Endothelial cell (in vitro differentiated cells): Measurements from ENCODE around the gene PHC1. TPM values are rescaled to one million over a fixed set of nuclear protein-coding genes. Genes with fewer than 3 reads are reported as not detected.
"Not testable (repeated sequence)": the region's sequence is repeated elsewhere in the genome, so short reads cannot be mapped to it uniquely, and the experiment has no call there.

ENCODE experiments used
- DNase-seq: peaks from one replicate; pipeline ENCODE4 v3.0.0; 2021; ENCODE audit warnings: low spot score
- H3K27ac Mint-ChIP-seq: one replicate; pipeline ENCODE4 v1.8.0; 2021; ENCODE audit warnings: mixed read lengths, inconsistent platforms; ENCODE audit not compliant: unreplicated experiment
- H3K27me3 Mint-ChIP-seq: one replicate; pipeline ENCODE4 v1.8.0; 2021; ENCODE audit warnings: mild to moderate bottlenecking, moderate library complexity, mixed read lengths, inconsistent platforms; ENCODE audit not compliant: unreplicated experiment
- H3K36me3 Mint-ChIP-seq: one replicate; pipeline ENCODE4 v1.8.0; 2021; ENCODE audit warnings: mild to moderate bottlenecking, low read depth, mixed read lengths, inconsistent platforms; ENCODE audit not compliant: unreplicated experiment
- H3K4me1 Mint-ChIP-seq: one replicate; pipeline ENCODE4 v1.8.0; 2021; ENCODE audit warnings: mild to moderate bottlenecking, mixed read lengths, inconsistent platforms; ENCODE audit not compliant: unreplicated experiment
- H3K4me3 Mint-ChIP-seq: one replicate; pipeline ENCODE4 v1.8.0; 2021; ENCODE audit warnings: mild to moderate bottlenecking, mixed read lengths, inconsistent platforms; ENCODE audit not compliant: unreplicated experiment
- H3K9me3 Mint-ChIP-seq: one replicate; pipeline ENCODE4 v1.8.0; 2021; ENCODE audit warnings: mixed read lengths, inconsistent platforms; ENCODE audit not compliant: unreplicated experiment
- total RNA-seq: library from RNA; stranded (reverse); fragmentation: NEBNext Ultra II Directional; extraction: Animal tissue kit (Norgen Biotek cat#: 25700); gene quantifications from one replicate; pipeline ENCODE4 v1.2.1, GENCODE V29; 2021; ENCODE audit not compliant: unreplicated experiment
- TF ChIP-seq, protein P1 (sequence below): fragments of 200-600 bp; sonication (generic); IDR thresholded peaks from one replicate; pipeline ENCODE4 v1.5.0; 2021; ENCODE audit warnings: antibody characterized with exemption; ENCODE audit not compliant: unreplicated experiment

Gene PHC1
- total RNA-seq, 1 donor from 2014 or later: 55.3 TPM

DNA sequence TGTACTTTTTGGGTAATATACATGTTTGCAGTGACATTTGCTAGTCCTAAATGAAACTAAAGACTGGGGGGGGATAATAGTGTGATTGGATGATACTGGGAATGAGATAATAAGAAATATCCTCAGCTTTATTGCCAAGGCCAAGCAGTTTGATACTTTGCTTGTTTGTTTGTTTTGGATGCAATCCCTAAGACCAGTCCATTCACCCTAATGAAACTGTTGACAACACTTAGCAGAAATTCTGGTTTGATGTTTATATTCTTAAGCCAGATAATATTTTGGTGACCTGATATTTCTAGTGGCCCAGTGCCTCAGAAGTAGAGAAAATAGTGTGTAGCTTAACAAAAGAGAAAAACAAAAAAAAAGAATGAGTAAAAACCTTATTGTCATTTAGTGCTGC lies 1.8 kb downstream of the PHC1 start:
- H3K4me3 Mint-ChIP-seq: no peak overlapping the region
- TF ChIP-seq, protein P1, sequence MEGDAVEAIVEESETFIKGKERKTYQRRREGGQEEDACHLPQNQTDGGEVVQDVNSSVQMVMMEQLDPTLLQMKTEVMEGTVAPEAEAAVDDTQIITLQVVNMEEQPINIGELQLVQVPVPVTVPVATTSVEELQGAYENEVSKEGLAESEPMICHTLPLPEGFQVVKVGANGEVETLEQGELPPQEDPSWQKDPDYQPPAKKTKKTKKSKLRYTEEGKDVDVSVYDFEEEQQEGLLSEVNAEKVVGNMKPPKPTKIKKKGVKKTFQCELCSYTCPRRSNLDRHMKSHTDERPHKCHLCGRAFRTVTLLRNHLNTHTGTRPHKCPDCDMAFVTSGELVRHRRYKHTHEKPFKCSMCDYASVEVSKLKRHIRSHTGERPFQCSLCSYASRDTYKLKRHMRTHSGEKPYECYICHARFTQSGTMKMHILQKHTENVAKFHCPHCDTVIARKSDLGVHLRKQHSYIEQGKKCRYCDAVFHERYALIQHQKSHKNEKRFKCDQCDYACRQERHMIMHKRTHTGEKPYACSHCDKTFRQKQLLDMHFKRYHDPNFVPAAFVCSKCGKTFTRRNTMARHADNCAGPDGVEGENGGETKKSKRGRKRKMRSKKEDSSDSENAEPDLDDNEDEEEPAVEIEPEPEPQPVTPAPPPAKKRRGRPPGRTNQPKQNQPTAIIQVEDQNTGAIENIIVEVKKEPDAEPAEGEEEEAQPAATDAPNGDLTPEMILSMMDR: no peak
- peaks cover 15% of the 10 kb centered on the region for H3K36me3 Mint-ChIP-seq

DNA sequence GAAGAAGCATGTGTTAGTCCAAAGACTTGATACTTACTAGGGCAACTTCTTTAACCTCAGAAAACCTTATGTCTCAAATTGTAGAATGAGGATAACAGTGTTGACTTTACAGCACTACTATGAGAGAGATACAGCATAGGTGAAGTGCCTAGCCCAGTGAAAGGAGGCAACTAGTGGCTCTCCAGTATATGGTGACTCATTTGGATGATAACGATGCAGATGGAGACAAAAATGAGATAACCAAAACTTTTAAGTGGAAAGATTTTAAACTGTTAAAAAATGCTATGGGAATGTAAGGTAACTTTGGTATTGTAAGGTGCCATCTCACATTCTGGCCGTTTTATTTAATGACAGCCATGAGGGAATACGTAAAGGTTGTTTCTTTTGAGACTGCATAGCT lies 2.7 kb downstream of the PHC1 start:
- no peak overlapping the region for H3K4me3 Mint-ChIP-seq
- TF ChIP-seq, protein P1: no peak
- no peak for DNase-seq
- H3K36me3 Mint-ChIP-seq: peaks cover 19% of the 10 kb centered on the region
- H3K27me3 Mint-ChIP-seq: peaks cover 5% of the 10 kb centered on the region
- no peak overlapping the region for H3K27ac Mint-ChIP-seq
- no peaks in the 10 kb centered on the region for H3K9me3 Mint-ChIP-seq
- peaks cover 16% of the 10 kb centered on the region for H3K4me1 Mint-ChIP-seq

More for the DNA sequence above, 1.8 kb downstream of the PHC1 start:
- peaks cover 5% of the 10 kb centered on the region for H3K27me3 Mint-ChIP-seq
- H3K9me3 Mint-ChIP-seq: no peaks in the 10 kb centered on the region
- peaks cover 18% of the 10 kb centered on the region for H3K4me1 Mint-ChIP-seq
- H3K27ac Mint-ChIP-seq: no peak overlapping the region
- no peak for DNase-seq

DNA sequence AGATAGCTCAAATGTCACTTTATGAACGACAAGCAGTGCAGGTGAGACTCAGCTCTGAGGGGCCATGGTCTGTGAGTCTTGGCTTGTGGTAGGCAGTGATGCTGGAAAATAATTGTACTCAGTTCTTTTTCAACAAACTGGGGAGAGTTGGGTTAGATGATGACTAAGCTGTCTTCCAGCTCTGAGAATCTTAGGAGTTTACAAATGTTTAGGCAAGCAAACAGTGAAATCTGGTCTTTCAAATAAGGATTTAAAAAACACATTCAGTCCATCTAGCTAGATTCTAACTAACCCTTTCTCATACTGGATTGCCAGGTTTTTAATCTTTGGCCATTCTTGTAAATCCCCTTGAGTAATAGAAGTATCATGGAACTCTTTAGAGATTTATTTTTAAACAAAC lies 3.4 kb downstream of the PHC1 start:
- Mint-ChIP-seq H3K36me3 (peaks cover 24% of the 10 kb centered on the region), H3K27ac (no peak overlapping the region), H3K4me1 (peaks cover 14% of the 10 kb centered on the region), H3K27me3 (peaks cover 6% of the 10 kb centered on the region), H3K4me3 (no peak overlapping the region), H3K9me3 (no peaks in the 10 kb centered on the region)
- DNase-seq: no peak
- TF ChIP-seq, protein P1: no peak

DNA sequence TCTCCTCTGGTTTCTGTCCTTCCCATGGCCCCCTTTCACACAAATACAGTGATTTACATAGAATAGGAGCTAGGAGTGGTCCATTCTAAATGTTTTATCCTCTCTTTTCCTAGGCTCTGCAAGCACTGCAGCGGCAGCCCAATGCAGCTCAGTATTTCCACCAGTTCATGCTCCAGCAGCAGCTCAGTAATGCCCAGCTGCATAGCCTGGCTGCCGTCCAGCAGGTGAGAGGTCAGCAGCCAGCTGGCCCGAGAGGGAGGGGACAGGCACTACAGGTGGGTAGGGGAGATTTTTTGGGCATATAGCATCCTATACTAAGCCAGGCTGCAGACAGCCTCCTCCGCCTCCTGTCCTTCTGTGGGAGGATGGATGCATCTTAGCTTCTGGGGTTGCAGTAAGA lies 5.3 kb downstream of the PHC1 start:
- not testable (repeated sequence) for H3K9me3 Mint-ChIP-seq, H3K27ac Mint-ChIP-seq, H3K4me3 Mint-ChIP-seq, H3K27me3 Mint-ChIP-seq, H3K4me1 Mint-ChIP-seq, DNase-seq
- H3K36me3 Mint-ChIP-seq: peaks cover 21% of the 10 kb centered on the region

DNA sequence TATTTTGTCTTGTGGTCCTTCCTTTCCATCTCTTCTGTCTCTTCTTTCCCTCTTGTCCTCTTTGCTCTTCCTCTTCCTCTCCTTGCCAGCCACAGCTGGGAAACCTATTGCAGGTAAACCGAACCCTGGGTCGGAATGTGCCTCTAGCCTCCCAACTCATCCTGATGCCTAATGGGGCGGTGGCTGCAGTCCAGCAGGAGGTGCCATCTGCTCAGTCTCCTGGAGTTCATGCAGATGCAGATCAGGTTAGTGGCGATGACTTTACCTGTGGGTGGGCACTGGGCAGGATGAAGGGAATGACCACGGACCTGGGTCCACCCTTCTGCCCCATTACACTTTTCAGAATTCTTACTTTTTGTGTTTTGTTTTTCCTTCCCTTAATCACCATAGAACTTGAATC lies 8.2 kb downstream of the PHC1 start:
- Mint-ChIP-seq H3K27ac (no peak overlapping the region), H3K9me3 (no peaks in the 10 kb centered on the region), H3K36me3 (peaks cover 21% of the 10 kb centered on the region), H3K4me3 (peak overlapping the region; percentile 48), H3K4me1 (no peaks in the 10 kb centered on the region), H3K27me3 (peaks cover 2% of the 10 kb centered on the region)
- no peak for DNase-seq
- TF ChIP-seq, protein P1: no peak

DNA sequence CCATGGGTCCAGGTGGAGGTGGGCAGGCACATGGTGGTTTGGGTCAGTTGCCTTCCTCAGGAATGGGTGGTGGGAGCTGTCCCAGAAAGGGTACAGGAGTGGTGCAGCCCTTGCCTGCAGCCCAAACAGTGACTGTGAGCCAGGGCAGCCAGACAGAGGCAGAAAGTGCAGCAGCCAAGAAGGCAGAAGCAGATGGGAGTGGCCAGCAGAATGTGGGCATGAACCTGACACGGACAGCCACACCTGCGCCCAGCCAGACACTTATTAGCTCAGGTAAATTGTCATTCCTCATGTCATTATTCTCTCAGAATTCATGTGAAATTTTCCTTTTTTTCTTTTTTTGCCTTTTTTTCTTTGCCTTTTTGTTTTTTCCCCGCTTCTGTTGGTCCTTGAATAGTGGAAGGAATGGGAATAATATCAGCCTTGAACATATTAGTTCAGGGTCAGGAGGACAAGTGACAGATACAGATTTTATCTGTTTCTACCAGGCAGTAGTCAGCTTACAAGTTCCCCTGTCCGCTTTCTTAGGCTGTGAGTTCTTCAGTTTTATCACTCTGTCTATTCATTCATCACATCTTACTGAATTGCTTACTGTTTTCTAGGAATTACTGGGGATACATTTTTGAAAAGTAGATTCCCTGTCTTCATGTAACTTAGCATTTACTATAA lies 16.5 kb downstream of the PHC1 start:
- H3K27ac Mint-ChIP-seq, H3K9me3 Mint-ChIP-seq: not testable (repeated sequence)
- H3K36me3 Mint-ChIP-seq: peaks cover 26% of the 10 kb centered on the region

DNA sequence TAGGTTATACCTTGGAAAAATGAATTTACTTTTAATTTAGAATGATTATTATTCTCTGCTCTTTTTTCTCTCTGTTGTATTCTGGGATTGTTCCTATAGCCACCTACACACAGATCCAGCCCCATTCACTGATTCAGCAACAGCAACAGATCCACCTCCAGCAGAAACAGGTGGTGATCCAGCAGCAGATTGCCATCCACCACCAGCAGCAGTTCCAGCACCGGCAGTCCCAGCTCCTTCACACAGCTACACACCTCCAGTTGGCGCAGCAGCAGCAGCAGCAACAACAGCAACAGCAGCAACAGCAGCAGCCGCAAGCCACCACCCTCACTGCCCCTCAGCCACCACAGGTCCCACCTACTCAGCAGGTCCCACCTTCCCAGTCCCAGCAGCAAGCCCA lies 18.2 kb downstream of the PHC1 start:
- not testable (repeated sequence) for H3K27ac Mint-ChIP-seq, H3K4me3 Mint-ChIP-seq, DNase-seq, H3K4me1 Mint-ChIP-seq, H3K27me3 Mint-ChIP-seq, H3K9me3 Mint-ChIP-seq
- peaks cover 34% of the 10 kb centered on the region for H3K36me3 Mint-ChIP-seq

More for the DNA sequence above, 16.5 kb downstream of the PHC1 start:
- DNase-seq, H3K4me1 Mint-ChIP-seq, H3K27me3 Mint-ChIP-seq, H3K4me3 Mint-ChIP-seq: not testable (repeated sequence)

DNA sequence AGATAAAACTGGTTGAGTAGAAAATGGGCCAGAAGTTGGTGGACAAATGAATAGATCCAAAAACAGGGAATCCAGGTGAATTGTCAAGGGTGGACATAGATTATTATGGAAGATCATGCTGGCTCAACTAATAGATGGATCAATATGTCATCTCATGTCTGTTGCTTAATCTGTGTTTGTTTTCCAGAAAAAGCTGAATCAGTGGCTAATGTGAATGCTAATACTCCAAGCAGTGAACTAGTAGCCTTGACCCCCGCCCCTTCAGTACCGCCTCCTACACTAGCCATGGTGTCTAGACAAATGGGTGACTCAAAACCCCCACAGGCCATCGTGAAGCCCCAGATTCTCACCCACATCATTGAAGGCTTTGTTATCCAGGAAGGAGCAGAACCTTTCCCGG lies 19.8 kb downstream of the PHC1 start:
- not testable (repeated sequence) for H3K4me1 Mint-ChIP-seq, H3K9me3 Mint-ChIP-seq, DNase-seq, H3K27me3 Mint-ChIP-seq
- peaks cover 34% of the 10 kb centered on the region for H3K36me3 Mint-ChIP-seq
- peak overlapping the region; percentile 30 for H3K27ac Mint-ChIP-seq
- peak overlapping the region; percentile 33 for H3K4me3 Mint-ChIP-seq
